Stimulated activated CD8-positive, alpha-beta memory T cell treated with anti-CD3 and anti-CD28 coated beads, Interleukin-7, amount 100 ng/mL, for 48 hours (primary cell): ENCODE measurements around the gene RNF157.

ENCODE experiments used
- DNase-seq, 2 donors: peaks; one replicate each; pipeline ENCODE4 v3.0.0-alpha.2; 2020; ENCODE audit warnings: low read depth in 1 of 2; ENCODE audit errors: extremely low read depth in 1 of 2

The RNF157 gene

DNA sequence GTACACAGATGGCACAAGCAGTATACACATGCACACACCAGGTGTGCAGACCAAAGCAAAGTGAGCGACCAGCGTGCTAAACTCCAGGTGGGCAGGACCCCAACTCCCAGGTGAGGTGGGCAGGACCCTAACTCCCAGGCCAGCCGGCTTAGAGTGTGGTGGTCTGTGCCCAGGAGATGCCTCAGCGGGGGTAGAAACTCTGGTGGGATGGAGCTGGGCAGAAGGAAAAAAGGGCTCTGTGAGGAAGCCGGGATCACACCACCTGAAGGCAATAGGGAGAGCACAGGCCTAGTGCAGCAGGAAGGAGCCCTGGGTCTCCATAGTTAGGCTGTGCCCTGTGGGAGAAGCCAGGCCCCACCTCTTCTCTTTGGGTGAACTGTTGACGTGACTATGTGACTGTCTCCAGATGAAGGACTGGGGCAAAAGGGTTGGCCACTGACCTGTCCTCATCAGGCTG is 97.7 kb downstream of the RNF157 start:
- DNase-seq = no peak

DNA sequence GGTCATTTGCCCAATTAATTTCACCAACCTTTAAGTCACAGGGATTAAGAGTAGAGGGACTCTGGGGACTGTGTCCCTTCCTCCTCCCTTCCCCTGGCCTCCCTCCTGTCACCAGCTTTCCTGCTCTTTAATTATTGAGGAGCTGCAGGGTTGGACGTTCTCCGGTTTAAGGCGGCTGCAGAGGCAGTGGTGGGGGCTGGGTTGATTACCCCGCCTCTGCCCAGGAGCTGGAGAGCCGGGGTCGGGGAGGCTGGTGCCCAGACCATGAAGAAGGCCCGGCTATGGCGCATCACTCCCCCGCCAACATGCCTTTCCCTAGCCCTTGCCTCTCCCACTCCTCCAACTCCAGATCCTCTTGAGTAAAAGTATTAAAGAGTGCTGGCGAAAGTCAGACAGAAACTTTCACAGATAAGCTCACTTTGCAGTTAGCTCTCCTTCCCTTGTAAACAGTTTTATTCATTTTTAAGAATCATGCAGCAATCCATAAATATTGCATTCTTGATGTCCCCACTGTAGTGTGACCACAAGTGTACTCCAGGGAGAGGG is 98.2 kb downstream of the RNF157 start:
- no peak for DNase-seq

DNA sequence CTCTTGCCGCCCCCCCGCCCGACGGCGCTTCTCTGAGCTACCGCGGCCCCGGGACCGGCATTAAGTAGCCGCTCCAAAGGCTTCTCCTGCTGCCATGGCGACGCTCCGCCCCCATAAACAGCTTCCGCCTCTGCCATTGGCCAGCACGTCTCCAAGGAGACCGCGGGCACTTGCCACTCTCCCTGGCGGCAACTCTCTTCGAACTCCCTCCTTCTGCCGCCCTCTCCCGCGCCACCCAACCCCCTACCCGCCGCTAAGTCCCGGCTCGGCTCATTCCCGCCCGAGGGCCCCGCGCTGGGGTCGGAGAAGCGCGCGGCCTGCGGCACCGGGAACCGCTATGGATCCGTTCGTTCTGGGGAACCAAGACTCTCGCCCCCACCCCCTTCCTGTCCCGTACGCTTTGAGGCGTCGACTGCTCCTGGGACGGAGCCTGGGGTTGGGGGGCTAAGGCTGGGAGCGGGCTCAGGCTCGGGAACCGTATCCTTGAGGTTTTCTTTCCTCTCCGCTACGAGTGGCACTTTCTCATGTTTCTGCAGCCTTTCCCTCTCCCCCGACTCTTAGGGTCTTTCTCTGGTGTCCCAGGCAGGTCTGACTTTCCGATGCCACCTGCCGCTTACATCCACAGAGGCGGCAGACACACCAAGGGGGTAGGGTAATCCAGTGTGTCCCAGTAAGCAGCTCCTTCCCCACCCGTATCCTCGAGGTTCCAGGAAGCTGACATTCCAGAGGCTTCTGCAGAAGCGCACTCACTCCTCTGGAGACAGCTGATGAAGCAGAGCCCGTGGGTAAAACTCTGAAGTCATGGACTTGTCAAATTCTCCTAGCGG is 98.9 kb downstream of the RNF157 start, which contains the start of gene FOXJ1:
Gene FOXJ1, minus strand, starts transcription at position 34 of the 827 bp plus-strand sequence. CDS start 850 bp downstream, outside the sequence.
- DNase-seq = peak; percentile 81 to 84

DNA sequence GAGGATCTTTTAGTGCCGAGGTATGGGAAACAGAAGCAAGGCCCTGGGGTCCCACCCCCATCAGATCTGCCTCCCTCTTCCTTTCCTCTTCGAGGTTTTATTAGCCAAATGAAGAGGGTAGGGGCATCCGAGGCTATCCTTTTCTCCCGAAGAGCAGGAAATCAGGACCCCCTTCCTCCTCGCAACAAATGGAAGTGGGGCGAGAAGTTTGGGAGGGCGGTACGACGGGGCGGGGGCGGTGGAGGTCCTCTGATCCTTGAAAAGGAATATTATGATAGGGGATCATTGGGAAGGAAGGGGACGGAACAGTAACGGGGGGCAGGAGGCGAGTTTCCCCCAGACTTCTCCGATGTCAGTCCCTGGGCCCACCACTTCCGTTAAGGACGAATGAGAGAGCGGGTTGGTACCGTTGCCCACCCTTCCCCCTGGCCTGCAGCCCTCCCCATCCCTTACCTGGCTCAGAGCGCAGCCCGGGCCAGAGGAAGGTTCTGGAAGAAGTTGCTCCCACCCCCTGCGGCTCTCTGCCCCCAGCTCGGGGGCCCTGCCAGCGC is 99.6 kb downstream of the RNF157 start:
- DNase-seq = no peak

DNA sequence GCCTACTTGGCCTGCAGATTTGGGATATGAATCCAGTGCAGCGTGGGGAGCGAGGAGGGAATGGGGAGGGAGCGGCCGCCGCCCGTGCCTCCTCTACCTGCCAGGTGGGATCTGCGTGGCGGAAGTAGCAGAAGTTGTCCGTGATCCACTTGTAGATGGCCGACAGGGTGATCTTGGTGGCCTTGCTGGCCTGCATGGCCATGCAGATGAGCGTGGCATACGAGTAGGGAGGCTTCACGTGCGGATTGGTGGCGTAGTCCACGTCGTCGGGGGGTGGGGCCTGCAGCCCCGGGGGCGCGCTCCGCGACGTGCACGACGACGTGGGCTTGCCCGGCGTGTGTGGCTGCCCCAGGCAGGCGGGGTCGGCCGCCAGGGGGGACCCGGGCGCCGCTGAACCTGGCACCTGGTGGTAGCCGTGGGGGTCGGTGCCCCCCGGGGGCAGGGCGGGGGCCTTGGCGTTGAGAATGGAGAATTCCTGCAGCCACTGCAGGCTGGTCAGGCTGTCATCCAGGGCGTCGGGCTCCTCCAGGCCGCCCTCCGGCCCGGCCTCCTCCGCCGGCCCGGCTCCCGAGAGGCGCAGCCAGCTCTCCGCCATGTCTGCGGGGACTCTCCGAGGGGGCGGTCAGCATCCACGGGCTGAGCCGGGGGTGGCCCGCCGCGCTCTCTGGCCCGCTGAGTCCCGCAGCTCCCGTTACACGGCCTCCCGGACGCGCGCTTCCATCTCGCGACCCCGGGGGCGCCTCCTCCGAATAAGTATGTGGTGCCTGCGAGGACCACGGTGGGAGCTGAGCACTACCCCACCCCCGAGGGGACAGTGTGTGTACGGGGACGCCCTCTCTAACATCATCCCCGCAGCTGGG is 100.3 kb downstream of the RNF157 start:
- no peak for DNase-seq

DNA sequence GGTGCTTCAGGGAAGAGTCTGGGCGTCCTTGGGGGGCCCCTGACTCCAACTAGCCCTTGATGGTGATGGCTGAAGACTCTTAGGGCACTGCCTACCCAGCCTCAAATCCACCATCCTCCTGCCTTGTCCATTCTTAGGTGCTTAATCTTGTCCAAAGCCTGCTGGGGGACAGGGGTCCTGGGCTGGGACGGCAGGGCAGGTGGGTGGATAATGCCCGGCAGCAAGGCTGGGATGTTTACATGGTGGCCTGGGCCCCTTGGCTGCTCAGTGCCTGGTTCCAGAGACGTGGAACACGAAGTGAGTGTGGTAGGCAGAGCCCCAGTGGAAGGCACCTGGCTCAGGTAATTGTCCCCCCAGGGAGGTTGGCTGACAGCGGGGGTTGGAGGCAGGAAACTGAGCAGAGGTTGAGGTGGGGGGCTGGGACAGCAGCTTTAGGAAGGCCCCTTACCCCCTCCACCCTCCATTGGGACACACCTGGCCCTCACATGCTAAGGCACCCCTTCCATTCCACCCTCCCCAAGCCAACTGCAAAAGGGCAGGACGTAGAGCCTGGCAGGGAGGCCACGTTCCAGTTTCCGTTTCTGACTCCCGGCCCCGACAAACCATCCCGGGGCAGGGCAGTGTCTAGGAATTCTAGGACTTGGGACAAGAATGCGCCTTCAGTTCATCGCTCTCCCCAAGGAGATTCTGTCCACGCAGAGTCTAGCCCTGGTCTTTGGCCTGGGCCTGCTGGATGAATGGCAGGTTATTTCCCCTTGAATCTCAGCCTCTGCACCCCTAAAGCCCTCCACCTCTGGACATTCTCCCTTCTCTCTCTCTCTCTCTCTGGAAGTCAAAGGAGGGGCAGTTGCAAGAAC is 101.2 kb downstream of the RNF157 start:
- no peak for DNase-seq

DNA sequence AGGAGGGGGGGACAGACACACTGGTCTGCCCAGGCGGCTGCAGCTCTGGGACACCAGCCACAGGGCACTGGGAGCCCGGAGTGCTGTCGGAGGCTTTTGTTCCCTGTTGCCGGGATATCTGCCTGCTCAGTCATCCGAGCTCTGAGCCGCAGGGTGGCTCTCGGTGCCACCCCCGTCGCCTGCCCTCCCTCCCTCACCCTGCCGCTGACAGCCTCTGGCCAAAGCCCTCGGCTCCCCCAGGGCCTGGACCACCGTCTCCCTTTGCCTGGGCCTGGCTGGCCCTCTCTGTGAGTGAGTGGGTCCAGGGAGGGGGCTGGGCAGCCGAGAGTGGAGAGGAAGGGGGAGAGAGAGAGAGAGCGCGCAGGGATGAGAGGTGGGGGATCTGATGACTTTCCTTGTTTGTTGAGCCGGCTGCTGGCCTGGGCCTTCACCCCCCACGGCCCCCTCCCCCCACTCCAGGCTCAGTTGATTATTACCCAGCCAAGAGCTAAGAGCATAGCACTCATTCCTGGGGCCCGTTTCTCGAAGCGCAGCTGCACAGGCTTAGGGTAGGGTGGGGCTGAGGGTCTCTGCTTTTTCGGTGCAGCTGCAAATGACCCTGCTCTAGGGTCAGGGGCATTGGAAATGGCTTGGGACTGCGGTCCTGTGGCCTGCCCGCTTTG is 101.9 kb downstream of the RNF157 start:
- DNase-seq = no peak

DNA sequence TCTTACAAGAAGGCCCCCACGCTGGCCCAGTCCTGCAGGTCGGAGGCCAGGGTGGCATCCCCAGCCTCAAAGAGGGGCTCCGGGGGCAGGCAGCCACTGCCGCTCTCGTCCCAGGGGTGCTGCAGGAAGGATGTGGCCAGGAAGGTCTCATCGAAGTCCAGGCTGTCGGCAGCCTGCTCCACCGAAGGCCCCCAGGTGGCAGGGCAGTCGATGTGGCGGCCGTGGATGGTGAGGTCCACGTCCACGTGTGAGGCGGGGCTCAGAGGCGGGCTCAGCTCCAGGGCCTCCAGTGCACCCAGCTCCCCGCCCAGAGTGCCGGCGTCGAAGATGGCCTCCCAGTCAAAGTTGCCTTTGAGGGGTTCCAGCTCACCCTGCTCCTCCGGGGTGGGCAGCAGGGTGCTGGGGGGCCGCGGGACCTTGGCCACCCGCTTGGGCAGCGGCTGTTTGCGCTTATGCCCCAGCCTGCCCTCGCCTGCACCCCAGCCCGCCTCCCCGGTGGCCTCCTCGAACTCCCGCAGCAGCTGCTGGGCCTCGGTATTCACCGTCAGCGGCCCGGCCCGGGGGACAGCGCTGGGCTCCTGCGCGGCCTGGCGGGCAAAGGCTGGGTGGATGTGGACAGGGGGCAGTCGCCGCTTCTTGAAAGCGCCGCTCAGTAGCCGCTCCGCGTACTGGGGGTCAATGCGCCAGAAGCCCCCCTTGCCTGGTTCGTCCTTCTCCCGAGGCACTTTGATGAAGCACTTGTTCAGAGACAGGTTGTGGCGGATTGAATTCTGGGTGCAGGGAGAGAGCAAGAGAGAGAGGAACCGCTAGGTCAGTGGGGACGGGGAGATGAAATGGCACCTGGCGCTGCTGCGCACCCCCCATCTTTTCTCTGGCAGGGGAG is 102.7 kb downstream of the RNF157 start:
- no peak for DNase-seq

DNA sequence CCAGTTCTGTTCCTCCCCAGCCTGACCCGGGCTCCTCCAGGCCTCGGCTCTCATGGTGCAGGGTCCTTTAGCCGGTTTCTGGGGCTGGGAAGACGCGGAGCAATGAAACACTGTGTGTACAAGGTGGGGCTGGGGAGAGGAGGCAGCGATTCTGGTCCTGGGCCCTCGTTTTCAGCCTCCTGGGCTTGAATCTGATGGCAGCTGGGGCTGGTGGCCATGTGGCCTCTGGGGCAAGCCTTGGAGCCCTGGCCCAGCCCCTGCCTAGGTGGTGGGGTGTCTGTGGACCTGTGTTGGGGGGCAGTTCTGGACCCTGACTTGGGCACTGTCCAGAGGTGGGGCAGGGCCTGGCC is 103.3 kb downstream of the RNF157 start:
- no peak for DNase-seq

DNA sequence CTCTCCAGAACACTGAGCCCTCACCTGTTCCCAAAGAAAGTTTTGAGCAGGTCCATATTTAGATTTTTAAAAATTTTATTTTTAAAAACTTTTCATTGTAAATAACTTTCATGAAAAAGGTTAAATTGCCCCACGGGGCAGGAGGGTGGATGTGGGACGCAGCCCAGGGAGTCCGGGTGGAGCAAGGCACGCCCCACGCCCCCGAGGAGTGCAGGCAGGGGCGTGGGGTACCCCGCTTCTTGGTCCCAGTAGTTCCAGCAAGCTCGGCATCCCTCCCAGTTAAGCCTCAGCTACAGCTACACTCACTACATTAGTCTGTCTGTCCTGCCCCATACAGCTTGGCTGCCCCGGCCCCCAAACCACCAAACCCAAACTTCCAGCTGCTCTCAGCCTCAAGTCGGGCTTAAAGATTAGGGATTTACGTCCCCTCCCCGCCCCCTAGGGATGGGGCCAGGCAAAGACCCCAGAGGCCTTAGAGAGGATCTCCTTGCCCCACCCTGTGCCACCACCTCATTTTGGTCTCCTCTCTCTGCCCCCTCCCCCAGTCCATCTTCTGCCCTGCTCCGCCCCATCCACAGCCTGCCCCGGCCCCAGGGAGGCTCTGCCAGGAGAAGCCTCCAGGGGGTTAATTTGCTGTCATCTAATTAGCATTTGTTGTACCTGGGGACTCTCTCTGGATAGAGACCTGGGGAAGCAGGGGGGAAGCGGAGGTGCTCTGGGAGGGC is 103.9 kb downstream of the RNF157 start:
- DNase-seq = no peak

DNA sequence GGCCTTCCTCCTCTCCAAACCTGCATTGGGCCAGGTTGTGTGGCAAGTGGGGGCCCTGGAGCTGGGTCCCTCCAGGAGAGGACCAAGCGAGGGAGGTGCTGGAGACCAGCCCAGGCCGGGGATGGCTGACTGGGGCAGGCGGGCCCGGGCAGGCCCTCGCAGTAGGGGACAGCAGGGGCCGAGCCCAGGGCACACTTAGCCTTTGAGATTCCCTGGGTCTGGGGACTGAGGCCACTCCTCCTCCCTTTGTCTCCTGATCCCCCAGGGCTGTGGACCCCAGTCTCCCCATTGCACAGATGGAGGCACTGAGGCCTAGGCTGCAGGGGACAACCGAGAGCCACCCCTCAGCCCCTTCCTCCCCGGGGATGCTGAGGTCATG is 104.5 kb downstream of the RNF157 start:
- DNase-seq = no peak

DNA sequence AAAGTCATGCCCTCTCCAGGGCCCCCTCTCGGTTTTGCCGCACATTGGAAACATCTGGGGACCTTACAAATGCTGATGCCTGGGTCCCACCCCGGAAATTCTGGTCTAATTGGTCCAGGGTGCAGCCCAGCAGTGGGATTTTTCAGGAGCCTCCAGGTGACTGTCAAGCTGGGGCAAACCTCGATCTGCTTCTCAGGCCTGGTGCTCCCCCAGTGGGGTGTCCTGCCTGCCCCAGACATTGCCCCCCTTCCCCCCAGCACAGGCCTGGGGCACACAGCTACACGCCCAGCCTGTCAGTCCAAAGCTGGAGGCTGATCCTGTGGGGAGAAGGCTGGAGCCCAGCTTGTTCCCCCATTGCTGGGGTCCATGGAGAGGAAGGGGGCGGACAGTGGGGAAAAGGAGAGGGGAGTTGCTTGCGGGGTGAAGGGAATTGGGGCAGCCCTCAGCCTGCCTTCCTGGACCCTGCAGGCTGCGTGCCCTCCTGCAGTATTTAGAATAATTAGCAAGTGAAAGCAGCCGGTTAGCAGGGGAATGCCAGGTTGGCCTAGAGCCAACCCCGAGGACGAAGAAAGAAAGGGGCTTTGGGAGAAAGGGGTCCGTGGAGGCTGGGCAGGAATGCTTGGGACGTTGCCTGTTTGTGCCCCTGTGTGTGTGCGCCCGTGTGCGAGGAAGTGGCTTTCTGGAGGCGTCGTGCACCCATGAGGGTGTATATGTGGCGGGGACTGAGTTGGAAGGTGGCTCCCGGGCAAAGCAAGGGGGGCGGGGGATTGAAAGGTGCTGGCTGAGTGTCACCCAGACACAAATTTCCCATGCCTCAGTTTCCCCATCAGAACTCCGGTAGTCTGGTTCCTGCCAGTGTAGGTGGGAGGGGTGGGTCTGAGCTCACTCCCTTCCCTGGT is 105.1 kb downstream of the RNF157 start:
- DNase-seq = no peak

DNA sequence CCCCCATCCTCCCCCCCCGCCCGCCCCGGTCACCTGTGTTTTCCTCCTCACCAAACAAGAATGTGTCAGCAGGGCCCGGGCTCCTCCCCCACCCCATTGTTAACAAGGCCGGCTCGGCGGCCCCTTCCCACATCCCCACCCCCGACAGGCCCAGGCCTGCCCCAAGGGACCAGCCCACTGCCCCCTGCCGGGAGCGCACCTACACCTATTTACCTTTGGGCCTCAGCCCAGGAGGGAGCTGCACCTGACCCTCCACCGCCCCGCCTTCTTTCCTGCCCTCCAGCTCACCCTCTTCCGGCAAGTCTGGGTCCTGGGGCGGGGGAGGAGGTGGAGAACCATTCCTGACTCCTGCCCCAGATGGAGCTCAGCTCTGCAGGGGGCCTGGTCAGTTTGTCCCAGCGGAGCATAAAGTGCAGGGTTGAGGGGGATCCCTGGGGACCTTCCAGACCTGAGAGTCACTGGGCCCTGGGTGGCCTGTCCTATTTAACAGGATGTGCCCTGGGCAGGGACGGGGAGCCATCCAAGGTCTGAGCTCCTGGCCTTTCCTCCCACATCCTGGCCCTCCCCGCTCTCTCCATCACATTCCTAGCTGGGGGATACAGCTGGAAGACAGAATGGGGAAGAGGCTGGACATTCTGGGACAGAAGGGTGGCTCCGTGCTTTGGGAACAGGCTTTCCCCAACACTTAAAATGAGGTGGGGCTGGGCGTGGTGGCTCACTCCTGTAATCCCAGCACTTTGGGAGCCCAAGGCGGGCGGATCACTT is 107.5 kb downstream of the RNF157 start:
- DNase-seq = no peak

DNA sequence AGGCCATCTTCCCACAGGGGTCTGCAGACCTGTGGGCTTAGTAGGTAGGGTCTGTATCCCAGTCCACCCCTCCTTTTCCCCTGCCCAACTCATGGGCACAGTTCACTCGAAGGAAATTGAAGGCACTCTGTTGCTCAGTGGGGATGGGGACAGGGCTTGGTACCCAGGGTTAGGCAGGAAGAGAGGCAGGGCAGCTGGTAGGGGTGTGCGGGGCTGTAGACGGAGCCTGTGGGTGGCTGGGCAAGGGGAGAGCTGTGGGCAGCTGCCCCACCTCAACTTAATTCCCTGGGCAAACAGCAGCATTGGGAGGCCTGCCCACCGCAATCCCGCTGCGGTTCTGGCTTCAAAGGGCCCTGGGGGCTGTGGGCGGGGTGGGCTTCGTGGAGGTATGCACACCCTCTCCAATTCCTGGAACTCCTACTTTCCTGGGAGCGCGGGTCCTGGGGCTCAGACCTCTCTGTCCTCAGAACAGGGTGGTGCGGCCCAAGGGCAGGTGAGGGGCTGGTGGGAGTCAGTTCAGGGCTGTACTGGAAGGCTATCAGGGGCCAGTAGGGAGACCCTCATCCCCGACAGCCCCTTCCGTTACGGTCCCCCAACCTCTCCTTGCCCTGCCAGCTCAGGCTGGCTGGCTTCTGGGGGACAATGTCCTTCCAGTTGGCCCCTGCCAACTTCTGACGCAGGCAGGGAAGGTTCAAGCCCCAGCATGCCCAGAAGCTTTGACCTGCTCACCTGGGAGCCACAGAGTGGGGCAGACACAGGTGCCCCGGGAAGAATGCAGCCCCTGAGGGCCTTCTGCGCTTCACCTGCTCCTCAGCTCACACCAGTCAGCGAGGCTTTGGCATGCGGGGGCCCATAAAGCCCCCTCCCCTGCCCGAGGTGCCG is 108.4 kb downstream of the RNF157 start:
- no peak for DNase-seq

DNA sequence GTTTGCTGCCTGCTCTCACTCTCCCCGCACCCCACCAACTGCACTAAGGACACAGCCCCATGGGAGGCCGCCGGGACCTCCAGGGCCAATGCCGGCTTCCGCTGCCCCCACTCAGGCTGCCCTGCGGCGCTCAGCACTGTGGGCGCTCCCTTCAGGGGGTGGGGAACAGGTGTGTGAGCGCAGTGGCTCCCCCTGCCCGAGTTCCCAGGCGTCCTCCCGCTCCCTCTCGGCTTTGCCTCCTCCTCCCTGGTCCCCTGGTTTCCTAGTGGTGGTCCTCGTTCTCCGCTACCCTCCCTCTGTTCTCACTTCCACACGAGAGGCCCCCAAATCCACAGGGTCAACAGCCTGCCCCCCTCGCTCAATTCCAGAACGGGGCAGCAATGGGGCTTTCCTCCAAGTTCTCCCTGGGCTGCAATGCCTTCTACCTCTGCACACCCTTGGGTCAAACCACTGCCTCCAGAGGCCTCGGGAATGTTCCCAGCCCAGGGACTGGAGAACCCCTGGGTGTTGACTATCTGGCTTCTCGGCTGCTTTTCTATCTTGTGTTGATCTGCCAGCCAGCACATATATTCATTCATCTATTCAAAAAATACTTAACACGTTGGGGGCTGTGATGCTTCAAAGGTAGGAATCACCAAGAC is 109.1 kb downstream of the RNF157 start:
- DNase-seq = no peak
